ENCODE results near the gene PAM. TPM values are rescaled to one million over a fixed set of nuclear protein-coding genes. Genes with fewer than 3 reads are reported as not detected.

The PAM gene
- total and polyA plus RNA-seq, 2 donors (not counting 3 experiments of a cell fraction or from before 2014, with no cell fraction given), result 118 to 176 TPM

GRCh38 chr5:102955488-102955887 lies 200.4 kb downstream of the PAM start:
- dilution Hi-C loops (cut with MboI; ENCODE audit: extremely low pct_ligation_motif_present, low sequenced_read_pairs) (no loop called here), intact Hi-C loops (cut with micrococcal nuclease) (loop anchor here (5.0 kb wide), 1 partner anchor 167 kb away; the partner anchor contains the start of genes GIN1 and PPIP5K2)
- TF ChIP-seq, protein P1, sequence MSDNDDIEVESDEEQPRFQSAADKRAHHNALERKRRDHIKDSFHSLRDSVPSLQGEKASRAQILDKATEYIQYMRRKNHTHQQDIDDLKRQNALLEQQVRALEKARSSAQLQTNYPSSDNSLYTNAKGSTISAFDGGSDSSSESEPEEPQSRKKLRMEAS (IDR thresholded peaks at IDR 0.05; ENCODE audit: insufficient read depth, insufficient read length), result no peak
- TF ChIP-seq, protein P2, sequence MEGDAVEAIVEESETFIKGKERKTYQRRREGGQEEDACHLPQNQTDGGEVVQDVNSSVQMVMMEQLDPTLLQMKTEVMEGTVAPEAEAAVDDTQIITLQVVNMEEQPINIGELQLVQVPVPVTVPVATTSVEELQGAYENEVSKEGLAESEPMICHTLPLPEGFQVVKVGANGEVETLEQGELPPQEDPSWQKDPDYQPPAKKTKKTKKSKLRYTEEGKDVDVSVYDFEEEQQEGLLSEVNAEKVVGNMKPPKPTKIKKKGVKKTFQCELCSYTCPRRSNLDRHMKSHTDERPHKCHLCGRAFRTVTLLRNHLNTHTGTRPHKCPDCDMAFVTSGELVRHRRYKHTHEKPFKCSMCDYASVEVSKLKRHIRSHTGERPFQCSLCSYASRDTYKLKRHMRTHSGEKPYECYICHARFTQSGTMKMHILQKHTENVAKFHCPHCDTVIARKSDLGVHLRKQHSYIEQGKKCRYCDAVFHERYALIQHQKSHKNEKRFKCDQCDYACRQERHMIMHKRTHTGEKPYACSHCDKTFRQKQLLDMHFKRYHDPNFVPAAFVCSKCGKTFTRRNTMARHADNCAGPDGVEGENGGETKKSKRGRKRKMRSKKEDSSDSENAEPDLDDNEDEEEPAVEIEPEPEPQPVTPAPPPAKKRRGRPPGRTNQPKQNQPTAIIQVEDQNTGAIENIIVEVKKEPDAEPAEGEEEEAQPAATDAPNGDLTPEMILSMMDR (IDR thresholded peaks at IDR 0.05; ENCODE audit: extremely low read depth in 1 of 2, insufficient read depth in 1 of 2, low read depth in 1 of 2, low read length in 2 of 2), result no peak
- Histone ChIP-seq H3K36me3 (ENCODE audit: control insufficient read depth in 2 of 2, extremely low read depth in 1 of 2, insufficient read depth in 2 of 2, low read length in 2 of 2) (no peaks in the 10 kb centered on the region), H3K9me1 (replicated peaks; ENCODE audit: control insufficient read depth, extremely low read depth, insufficient read depth, low read length) (no peaks in the 10 kb centered on the region), H3K4me2 (ENCODE audit: insufficient read depth, low read length) (peak overlapping the region; percentile 14), H3K9ac (replicated peaks; ENCODE audit: extremely low read depth, insufficient read depth, low read length) (no peak overlapping the region), H2AFZ (ENCODE audit: low read depth, low read length) (no peak overlapping the region), H4K20me1 (replicated peaks; ENCODE audit: control insufficient read depth, extremely low read depth, insufficient read depth, low read length) (no peaks in the 10 kb centered on the region), H3K9me3 (replicated peaks; ENCODE audit: control insufficient read depth, insufficient read depth, low read length) (no peaks in the 10 kb centered on the region), H3K79me2 (ENCODE audit: control insufficient read depth, insufficient read depth, low read length) (no peaks in the 10 kb centered on the region), H3K4me1 (ENCODE audit: control insufficient read depth, extremely low read depth, insufficient read depth, low read length) (peaks cover 24% of the 10 kb centered on the region), H3K27ac (ENCODE audit: insufficient read depth, low read depth, low read length) (peak overlapping the region; percentile 27), H3K27me3 (ENCODE audit: control insufficient read depth in 2 of 2, insufficient read depth in 2 of 2, low read length in 2 of 2) (no peaks in the 10 kb centered on the region), H3K4me3 (replicated peaks in 1 of 3; ENCODE audit: insufficient read depth in 1 of 3, low read depth in 1 of 3, low read length in 3 of 3) (no peak overlapping the region)
- POLR2A ChIA-PET, result no interaction called here
- CTCF ChIA-PET, result interaction anchor here (1.0 to 1.1 kb wide), 2 partner anchors 17 to 33 kb away, joined by 3 to 4 read pairs; no protein-coding TSS in a partner anchor
- DNase-seq (ENCODE audit: low read depth, low spot score), result peak; percentile 21
- no peak for FAIRE-seq
- no TSS peak for BruUV-seq (replicated peaks)

GRCh38 chr5:102956599-102956998 lies 201.5 kb downstream of the PAM start:
- H3K27ac ChIP-seq (ENCODE audit: insufficient read depth, low read depth, low read length), result no peak overlapping the region
- H3K4me3 ChIP-seq (replicated peaks in 1 of 3; ENCODE audit: insufficient read depth in 1 of 3, low read depth in 1 of 3, low read length in 3 of 3), result no peak overlapping the region
- no peaks in the 10 kb centered on the region for H3K9me3 ChIP-seq (replicated peaks; ENCODE audit: control insufficient read depth, insufficient read depth, low read length)
- no peaks in the 10 kb centered on the region for H4K20me1 ChIP-seq (replicated peaks; ENCODE audit: control insufficient read depth, extremely low read depth, insufficient read depth, low read length)
- no TSS peak for BruUV-seq (replicated peaks)
- H3K4me2 ChIP-seq (ENCODE audit: insufficient read depth, low read length), result no peak overlapping the region
- H3K4me1 ChIP-seq (ENCODE audit: control insufficient read depth, extremely low read depth, insufficient read depth, low read length), result peaks cover 24% of the 10 kb centered on the region
- TF ChIP-seq, protein P1 (IDR thresholded peaks at IDR 0.05; ENCODE audit: insufficient read depth, insufficient read length), result no peak
- TF ChIP-seq POLR2AphosphoS5 (IDR thresholded peaks at IDR 0.05; ENCODE audit: insufficient read depth, low read depth, low read length) (no peak), EZH2 (IDR thresholded peaks at IDR 0.05; ENCODE audit: borderline replicate concordance, low read depth, low read length, severe bottlenecking) (no peak), POLR2A (IDR thresholded peaks at IDR 0.05; ENCODE audit: low read depth, low read length) (no peak), FOS (IDR thresholded peaks at IDR 0.05; ENCODE audit: borderline replicate concordance, insufficient read depth, low read length) (no peak), GATA2 (IDR thresholded peaks at IDR 0.05; ENCODE audit: insufficient read depth, insufficient read length, low read depth, low read length) (no peak), MYC (IDR thresholded peaks at IDR 0.05; ENCODE audit: low read depth, low read length) (no peak), JUN (IDR thresholded peaks at IDR 0.05; ENCODE audit: borderline replicate concordance, insufficient read depth, insufficient read length, low read depth) (no peak)
- TF ChIP-seq, protein P2 (IDR thresholded peaks at IDR 0.05; ENCODE audit: extremely low read depth in 1 of 2, insufficient read depth in 1 of 2, low read depth in 1 of 2, low read length in 2 of 2), result no peak
- no peaks in the 10 kb centered on the region for H3K9me1 ChIP-seq (replicated peaks; ENCODE audit: control insufficient read depth, extremely low read depth, insufficient read depth, low read length)
- no peaks in the 10 kb centered on the region for H3K36me3 ChIP-seq (ENCODE audit: control insufficient read depth in 2 of 2, extremely low read depth in 1 of 2, insufficient read depth in 2 of 2, low read length in 2 of 2)
- no peak overlapping the region for H2AFZ ChIP-seq (ENCODE audit: low read depth, low read length)
- FAIRE-seq (no peak), DNase-seq (ENCODE audit: low read depth, low spot score) (no peak)
- no peaks in the 10 kb centered on the region for H3K27me3 ChIP-seq (ENCODE audit: control insufficient read depth in 2 of 2, insufficient read depth in 2 of 2, low read length in 2 of 2)
- CTCF ChIA-PET, result interaction anchor here (0.7 to 1.5 kb wide), 6 partner anchors 11 to 275 kb away, joined by 3 to 5 read pairs (median 4); no protein-coding TSS in a partner anchor
- no peaks in the 10 kb centered on the region for H3K79me2 ChIP-seq (ENCODE audit: control insufficient read depth, insufficient read depth, low read length)
- H3K9ac ChIP-seq (replicated peaks; ENCODE audit: extremely low read depth, insufficient read depth, low read length), result no peak overlapping the region
- dilution Hi-C loops (cut with MboI; ENCODE audit: extremely low pct_ligation_motif_present, low sequenced_read_pairs) (no loop called here), intact Hi-C loops (cut with micrococcal nuclease) (loop anchor here (5.0 kb wide), 1 partner anchor 166 kb away; the partner anchor contains the start of genes GIN1 and PPIP5K2)
- POLR2A ChIA-PET, result no interaction called here
